Gastroesophageal sphincter (tissue), 3 donors: ENCODE data around the gene IL18RAP.

Source experiments
- EP300 ChIP-seq: sonication (generic); formaldehyde crosslinking; IDR thresholded peaks from one replicate; pipeline ENCODE4 v1.6.1; 2017; ENCODE audit warnings: antibody characterized with exemption, mild to moderate bottlenecking
- POLR2A ChIP-seq, 2 donors: fragments of 450-650 bp; IDR thresholded peaks; one replicate each; pipeline ENCODE4 v1.6.1; 2017; ENCODE audit warnings: antibody characterized with exemption in 2 of 2, mild to moderate bottlenecking in 2 of 2, moderate library complexity in 1 of 2
- POLR2AphosphoS5 ChIP-seq: sonication (generic); formaldehyde crosslinking; IDR thresholded peaks from one replicate; pipeline ENCODE4 v1.6.1; 2017; ENCODE audit warnings: antibody characterized with exemption
- TF ChIP-seq, protein P1 (sequence below), 4 experiments: fragments of 200-600 bp in 2 of 4; fragments of 450-650 bp in 2 of 4; sonication (generic) in 1 of 4; IDR thresholded peaks; one replicate each; pipeline ENCODE4 v1.5.1; 2017 to 2019; ENCODE audit warnings: antibody characterized with exemption in 4 of 4, mild to moderate bottlenecking in 2 of 4, moderate library complexity in 2 of 4

- TF ChIP-seq POLR2A (IDR thresholded peaks at IDR 0.05): no peak
- TF ChIP-seq, protein P1, sequence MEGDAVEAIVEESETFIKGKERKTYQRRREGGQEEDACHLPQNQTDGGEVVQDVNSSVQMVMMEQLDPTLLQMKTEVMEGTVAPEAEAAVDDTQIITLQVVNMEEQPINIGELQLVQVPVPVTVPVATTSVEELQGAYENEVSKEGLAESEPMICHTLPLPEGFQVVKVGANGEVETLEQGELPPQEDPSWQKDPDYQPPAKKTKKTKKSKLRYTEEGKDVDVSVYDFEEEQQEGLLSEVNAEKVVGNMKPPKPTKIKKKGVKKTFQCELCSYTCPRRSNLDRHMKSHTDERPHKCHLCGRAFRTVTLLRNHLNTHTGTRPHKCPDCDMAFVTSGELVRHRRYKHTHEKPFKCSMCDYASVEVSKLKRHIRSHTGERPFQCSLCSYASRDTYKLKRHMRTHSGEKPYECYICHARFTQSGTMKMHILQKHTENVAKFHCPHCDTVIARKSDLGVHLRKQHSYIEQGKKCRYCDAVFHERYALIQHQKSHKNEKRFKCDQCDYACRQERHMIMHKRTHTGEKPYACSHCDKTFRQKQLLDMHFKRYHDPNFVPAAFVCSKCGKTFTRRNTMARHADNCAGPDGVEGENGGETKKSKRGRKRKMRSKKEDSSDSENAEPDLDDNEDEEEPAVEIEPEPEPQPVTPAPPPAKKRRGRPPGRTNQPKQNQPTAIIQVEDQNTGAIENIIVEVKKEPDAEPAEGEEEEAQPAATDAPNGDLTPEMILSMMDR (IDR thresholded peaks at IDR 0.05): no peak
- no peak for TF ChIP-seq POLR2AphosphoS5
- no peak for TF ChIP-seq EP300
These were observed 75.5 kb downstream of the IL18RAP start for GRCh38 chr2:102498414-102498813.
